HepG2 (cell line): ENCODE data around the gene DYNC2H1. TPM values are rescaled to one million over a fixed set of nuclear protein-coding genes. Genes with fewer than 3 reads are reported as not detected.

ENCODE experiments used
- AGO2 ChIP-seq: fragments of 200-400 bp; formaldehyde crosslinking; optimal IDR thresholded peaks from 2 replicates; pipeline ENCODE3; 2017; ENCODE audit warnings: mild to moderate bottlenecking, low read depth, low read length, moderate library complexity
- CBFB ChIP-seq: sonication (generic); formaldehyde crosslinking; IDR thresholded peaks from 2 replicates; pipeline ENCODE4 v1.4.0; 2020; ENCODE audit warnings: missing genetic modification reagents
- CREB3 ChIP-seq: sonication (generic); formaldehyde crosslinking; IDR thresholded peaks from 2 replicates; pipeline ENCODE4 v1.5.0; 2020; ENCODE audit warnings: missing genetic modification reagents
- DBP ChIP-seq: sonication (generic); formaldehyde crosslinking; IDR thresholded peaks from 2 replicates; pipeline ENCODE4 v1.4.0; 2020; ENCODE audit warnings: missing genetic modification reagents; ENCODE audit errors: not compliant biosample characterization
- ELF3 ChIP-seq: IDR thresholded peaks from 2 replicates; pipeline ENCODE4 v1.6.1; 2016; ENCODE audit warnings: missing genetic modification reagents, missing compliant biosample characterization
- FOXA3 ChIP-seq: IDR thresholded peaks from 2 replicates; pipeline ENCODE4 v1.6.1; 2016; ENCODE audit warnings: missing genetic modification reagents, missing compliant biosample characterization
- GLI4 ChIP-seq: sonication (generic); formaldehyde crosslinking; IDR thresholded peaks from 2 replicates; pipeline ENCODE4 v1.5.1; 2020; ENCODE audit warnings: missing genetic modification reagents, mild to moderate bottlenecking, moderate library complexity, borderline replicate concordance
- HIVEP1 ChIP-seq: sonication (generic); formaldehyde crosslinking; IDR thresholded peaks from 2 replicates; pipeline ENCODE4 v1.4.0; 2020; ENCODE audit warnings: mild to moderate bottlenecking, missing genetic modification reagents
- JARID2 ChIP-seq: sonication (generic); formaldehyde crosslinking; IDR thresholded peaks from 2 replicates; pipeline ENCODE4 v1.8.1; 2023; ENCODE audit warnings: missing genetic modification reagents, inconsistent platforms; ENCODE audit not compliant: insufficient replicate concordance
- KDM4B ChIP-seq: sonication (generic); formaldehyde crosslinking; IDR thresholded peaks from 2 replicates; pipeline ENCODE4 v1.4.0; 2020; ENCODE audit warnings: missing genetic modification reagents
- MTERF4 ChIP-seq: sonication (generic); formaldehyde crosslinking; IDR thresholded peaks from 2 replicates; pipeline ENCODE4 v1.8.0; 2023; ENCODE audit warnings: mild to moderate bottlenecking, missing genetic modification reagents
- MXI1 ChIP-seq: IDR thresholded peaks from 3 replicates; pipeline ENCODE4 v1.6.1; 2012; ENCODE audit warnings: low read depth, low read length, inconsistent platforms, borderline replicate concordance
- NR2F1 ChIP-seq, 2 experiments: fragments of 450-650 bp in 1 of 2; formaldehyde crosslinking in 1 of 2; IDR thresholded peaks; 2 replicates each; pipeline versions ENCODE4 v1.5.0 to v1.6.1; 2016 to 2020; ENCODE audit warnings: mild to moderate bottlenecking in 1 of 2, missing compliant biosample characterization in 1 of 2, missing genetic modification reagents in 1 of 2, moderate library complexity in 1 of 2
- POGZ ChIP-seq: sonication (generic); formaldehyde crosslinking; IDR thresholded peaks from 2 replicates; pipeline ENCODE4 v1.4.0; 2020; ENCODE audit warnings: mild to moderate bottlenecking, missing genetic modification reagents
- SMARCC2 ChIP-seq: fragments of 450-650 bp; IDR thresholded peaks from 2 replicates; pipeline ENCODE4 v1.6.1; 2017; ENCODE audit warnings: antibody characterized with exemption, mild to moderate bottlenecking
- ZMYM3 ChIP-seq: sonication (generic); formaldehyde crosslinking; IDR thresholded peaks from 2 replicates; pipeline ENCODE4 v1.5.1; 2020; ENCODE audit warnings: mild to moderate bottlenecking, missing genetic modification reagents
- ZNF260 ChIP-seq: sonication (generic); formaldehyde crosslinking; IDR thresholded peaks from 2 replicates; pipeline ENCODE4 v1.4.0; 2020; ENCODE audit warnings: missing genetic modification reagents, low read depth, mild to moderate bottlenecking, borderline replicate concordance
- ZNF383 ChIP-seq: sonication (generic); formaldehyde crosslinking; IDR thresholded peaks from 2 replicates; pipeline ENCODE4 v1.4.0; 2020; ENCODE audit warnings: missing genetic modification reagents, mild to moderate bottlenecking, borderline replicate concordance
- ZNF549 ChIP-seq: sonication (generic); formaldehyde crosslinking; IDR thresholded peaks from 2 replicates; pipeline ENCODE4 v1.5.0; 2020; ENCODE audit warnings: missing genetic modification reagents
- ZNF615 ChIP-seq: sonication (generic); formaldehyde crosslinking; IDR thresholded peaks from 2 replicates; pipeline ENCODE4 v1.5.0; 2020; ENCODE audit warnings: mild to moderate bottlenecking, missing genetic modification reagents, borderline replicate concordance
- ZNF619 ChIP-seq: sonication (generic); formaldehyde crosslinking; IDR thresholded peaks from 2 replicates; pipeline ENCODE4 v1.4.0; 2020; ENCODE audit warnings: mild to moderate bottlenecking, missing genetic modification reagents
- ZNF639 ChIP-seq: conservative IDR thresholded peaks from 2 replicates; pipeline ENCODE4 v1.6.1; 2018; ENCODE audit warnings: missing genetic modification reagents
- ZNF710 ChIP-seq: sonication (generic); formaldehyde crosslinking; IDR thresholded peaks from 2 replicates; pipeline ENCODE4 v1.5.0; 2020; ENCODE audit warnings: mild to moderate bottlenecking, missing genetic modification reagents, borderline replicate concordance
- polyA plus RNA-seq, 8 experiments: library from polyadenylated mRNA; depleted of rRNA in 3 of 8; stranded (reverse) in 7 of 8; unstranded in 1 of 8; fragments of >200 nt; fragmentation: Illumina TruSeq in 4 of 8; extraction: Trizol in 4 of 8; gene quantifications; 2 replicates each; pipeline versions ENCODE4 v1.2.1 to v1.2.3, GENCODE V29; 2011 to 2016; ENCODE audit warnings: low read depth in 4 of 8, missing spikeins in 1 of 8, mixed read lengths in 1 of 8; ENCODE audit not compliant: insufficient read depth in 1 of 8
- total RNA-seq, 5 experiments: library from RNA; depleted of rRNA; stranded (reverse); fragments of >200 nt; fragmentation: Illumina TruSeq; extraction: Trizol; gene quantifications; 2 replicates each; pipeline ENCODE4 v1.2.3, GENCODE V29; 2016; ENCODE audit warnings: low read depth in 1 of 5

DYNC2H1 gene
- total and polyA plus RNA-seq, 2 of the 13 experiments (the other 11 are each of a cell fraction or from before 2014, with no cell fraction given): 0.49 to 0.66 TPM

- TF ChIP-seq CREB3: no peak
- TF ChIP-seq AGO2: peak; percentile 92
- peak; percentile 50; the same call in 1 of the 2 replicates for TF ChIP-seq ELF3 (CRISPR knock-in tag)
- TF ChIP-seq SMARCC2: no peak
- TF ChIP-seq ZNF260 (CRISPR knock-in tag): no peak
- TF ChIP-seq ZNF615: no peak
- TF ChIP-seq HIVEP1 (CRISPR knock-in tag): 0 out of 2 replicates have a peak, but pooled peaks have one; percentile 53
- peak; percentile 86; the same call in 1 of the 3 replicates for TF ChIP-seq MXI1
- peak; percentile 87 for TF ChIP-seq POGZ (CRISPR knock-in tag)
- no peak for TF ChIP-seq NR2F1 (CRISPR knock-in tag; IDR thresholded peaks at IDR 0.05)
- TF ChIP-seq KDM4B (CRISPR knock-in tag): peak; percentile 55; the same call in 1 of the 2 replicates
- TF ChIP-seq ZNF639 (CRISPR knock-in tag): peak; percentile 96
- no peak for TF ChIP-seq DBP (CRISPR knock-in tag)
- no peak for TF ChIP-seq ZNF710 (CRISPR knock-in tag)
- peak; percentile 57; the same call in 1 of the 2 replicates for TF ChIP-seq FOXA3 (CRISPR knock-in tag)
- peak; percentile 67; the same call in 1 of the 2 replicates for TF ChIP-seq GLI4 (CRISPR knock-in tag)
- TF ChIP-seq ZNF383 (CRISPR knock-in tag): no peak
- TF ChIP-seq ZMYM3: no peak
- peak; percentile 72; the same call in 1 of the 2 replicates for TF ChIP-seq ZNF619 (CRISPR knock-in tag)
- peak; percentile 77; the same call in 1 of the 2 replicates for TF ChIP-seq CBFB (CRISPR knock-in tag)
- peak; percentile 56 for TF ChIP-seq JARID2 (CRISPR knock-in tag)
- TF ChIP-seq MTERF4: no peak; the same call in 1 of the 2 replicates
- TF ChIP-seq ZNF549 (CRISPR knock-in tag): no peak
These were observed 17.3 kb upstream of the DYNC2H1 start, which contains the start of gene DCUN1D5 (continued) for GRCh38 chr11:103091801-103092524.
